Omental fat pad (tissue), 4 donors: Measurements from ENCODE around the gene ZNF92. TPM values are rescaled to one million over a fixed set of nuclear protein-coding genes. Genes with fewer than 3 reads are reported as not detected.

Experiments used
- ATAC-seq: fragments of 150-250 bp; one replicate; pipeline ENCODE4 v1.9.1; 2016; ENCODE audit warnings: mild to moderate bottlenecking, moderate library complexity; ENCODE audit not compliant: low FRiP score
- DNase-seq: peaks from one replicate; pipeline ENCODE4 v3.0.0-alpha.2; 2019; ENCODE audit warnings: low spot score
- CTCF ChIP-seq, 3 donors: fragments of 450-650 bp; IDR thresholded peaks; one replicate each; pipeline ENCODE4 v1.5.1; 2016 to 2017; ENCODE audit warnings: antibody characterized with exemption in 3 of 3, mild to moderate bottlenecking in 3 of 3, moderate library complexity in 2 of 3
- total RNA-seq, 4 donors: library from RNA; depleted of rRNA; stranded (reverse); fragments of >200 nt; gene quantifications; one replicate each; pipeline ENCODE4 v1.1.0, GENCODE V29; 2016

ZNF92 gene
- total RNA-seq, 4 donors from 2014 or later, result 5.0 to 7.7 (median 6.1) TPM

DNA sequence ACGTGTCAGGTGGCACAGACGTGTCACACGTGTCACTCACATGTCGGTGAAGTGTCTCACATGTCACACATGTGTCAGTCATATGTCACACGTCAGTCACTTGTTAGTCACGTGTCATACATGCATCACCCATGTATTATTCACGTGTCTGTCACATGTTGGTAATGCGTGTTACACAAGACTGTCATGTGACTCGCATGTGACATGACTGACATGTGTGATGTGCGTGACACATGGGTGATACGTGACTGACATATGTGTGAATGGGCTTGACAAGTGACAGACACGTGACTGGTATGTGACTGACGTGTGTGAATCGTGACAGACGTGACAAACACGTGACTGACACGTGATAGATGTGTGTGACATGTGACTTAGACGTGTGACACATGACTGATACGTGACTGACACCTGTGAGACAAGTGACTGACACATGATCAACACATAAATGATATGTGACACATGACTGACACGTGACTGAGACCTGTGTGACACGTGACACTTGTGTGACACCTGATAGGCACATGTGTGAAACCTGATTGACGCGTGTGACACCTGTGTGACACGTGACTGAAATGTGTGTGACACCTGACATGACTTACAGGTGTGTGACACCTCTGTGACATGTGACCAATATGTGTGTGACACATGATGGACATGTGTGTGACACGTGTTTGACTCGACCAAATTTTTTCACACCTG lies 56.1 kb downstream of the ZNF92 start:
- no peak for TF ChIP-seq CTCF (IDR thresholded peaks at IDR 0.05)
- ATAC-seq, result no peak
- no peak for DNase-seq

DNA sequence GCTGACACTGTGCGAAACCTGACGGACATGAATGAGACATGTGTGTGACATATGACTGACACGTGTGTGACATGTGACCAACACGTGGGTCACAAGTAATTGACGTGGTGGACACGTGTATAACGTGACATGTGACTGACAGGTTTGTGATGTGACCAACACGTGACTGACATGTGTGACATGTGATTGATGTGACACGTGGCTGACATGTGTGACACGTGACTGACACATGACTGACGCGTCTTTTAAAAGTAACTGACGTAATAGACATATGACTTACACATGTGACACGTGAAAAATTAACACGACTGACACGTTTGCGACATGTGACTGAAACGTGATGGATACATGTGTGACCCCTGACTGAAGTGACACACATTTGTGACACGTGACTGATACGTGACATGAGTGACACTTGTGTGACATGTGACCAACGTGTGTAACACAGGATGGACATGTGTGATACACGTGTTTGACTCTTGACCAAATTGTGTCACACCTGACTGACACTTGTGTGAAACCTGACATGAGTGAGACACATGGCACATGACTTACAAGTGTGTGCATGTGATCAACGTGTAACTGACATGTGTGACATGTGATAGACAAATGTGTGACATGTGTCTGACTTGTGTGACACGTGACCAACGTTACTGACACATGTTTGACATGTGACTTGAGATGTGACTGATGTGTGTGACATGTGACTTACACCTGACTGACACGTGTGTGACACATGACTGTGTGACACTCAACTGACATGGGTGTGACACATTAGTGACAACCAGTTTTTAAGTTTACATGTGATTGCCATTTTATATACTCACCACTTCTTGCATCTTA lies 56.9 kb downstream of the ZNF92 start:
- ATAC-seq (no peak), DNase-seq (no peak)
- TF ChIP-seq CTCF (IDR thresholded peaks at IDR 0.05), result no peak

GRCh38 chr7:65434307-65434706 lies 60.7 kb downstream of the ZNF92 start:
- no peak for ATAC-seq
- DNase-seq, result no peak
- TF ChIP-seq CTCF (IDR thresholded peaks at IDR 0.05), result no peak

GRCh38 chr7:65436163-65436562 lies 62.5 kb downstream of the ZNF92 start:
- no peak for DNase-seq
- no peak for ATAC-seq
- TF ChIP-seq CTCF (IDR thresholded peaks at IDR 0.05), result no peak

- DNase-seq (no peak), ATAC-seq (peak; percentile 98)
- no peak for TF ChIP-seq CTCF (IDR thresholded peaks at IDR 0.05)
Measured at GRCh38 chr7:65438598-65438997, 64.9 kb downstream of the ZNF92 start.

DNA sequence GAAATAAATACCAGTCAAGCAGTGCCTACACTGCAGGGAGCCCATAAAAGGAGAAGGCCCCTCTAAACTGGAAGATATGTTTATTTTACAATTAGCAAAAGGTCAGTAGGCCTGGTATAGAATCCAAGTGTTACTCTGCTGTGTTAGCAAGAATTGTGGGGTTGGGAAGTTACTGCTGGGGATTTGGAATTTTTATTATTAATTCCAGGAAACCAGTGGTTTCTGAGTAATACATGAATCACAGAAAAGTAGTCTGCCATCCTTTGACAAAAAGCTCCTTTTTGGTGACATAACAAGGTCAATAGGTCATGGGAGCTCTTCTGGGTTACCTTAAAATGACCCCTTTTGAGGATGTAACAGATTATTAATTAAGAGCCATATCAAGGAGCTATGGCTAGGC lies 67.4 kb downstream of the ZNF92 start:
- no peak for DNase-seq
- TF ChIP-seq CTCF (IDR thresholded peaks at IDR 0.05), result no peak
- ATAC-seq, result no peak
